Measurements from ENCODE around the gene TIMP1.

Gene TIMP1

GRCh38 chrX:47605024-47605423, 22.8 kb downstream of the TIMP1 start:
- DNase-seq (ENCODE audit: low read depth) = no peak

GRCh38 chrX:47607091-47607490, 24.9 kb downstream of the TIMP1 start:
- DNase-seq (ENCODE audit: low read depth) = no peak

GRCh38 chrX:47608130-47608810, 26.0 kb downstream of the TIMP1 start:
- DNase-seq (ENCODE audit: low read depth) = no peak

DNA sequence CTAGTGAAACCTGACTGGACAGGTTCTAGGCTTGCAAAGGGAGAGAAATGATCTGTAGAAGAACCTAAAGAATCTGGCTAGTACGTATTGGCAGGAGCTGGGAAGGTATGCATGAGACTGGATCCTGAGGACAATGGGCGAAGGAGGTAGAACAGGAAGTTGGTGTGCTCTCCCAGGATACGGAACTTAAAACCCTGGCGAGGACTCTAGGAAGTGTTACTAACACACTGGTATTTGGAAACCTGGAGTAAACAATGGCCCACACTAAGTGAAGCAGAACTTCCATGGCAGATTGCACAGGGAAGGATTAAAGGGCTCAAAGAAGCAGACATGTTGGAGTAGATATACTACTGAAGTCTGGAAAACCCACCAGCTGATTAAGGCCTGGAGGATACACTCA, 28.3 kb downstream of the TIMP1 start:
- no peak for DNase-seq (ENCODE audit: low read depth)

- no peak for DNase-seq (ENCODE audit: low read depth)
Observed at GRCh38 chrX:47611489-47611888, 29.3 kb downstream of the TIMP1 start.

- DNase-seq (ENCODE audit: low read depth) = no peak
Observed at GRCh38 chrX:47611926-47612325, 29.7 kb downstream of the TIMP1 start.

GRCh38 chrX:47612418-47612817, 30.2 kb downstream of the TIMP1 start:
- no peak for DNase-seq (ENCODE audit: low read depth)

- DNase-seq (ENCODE audit: low read depth) = no peak
Observed at GRCh38 chrX:47613082-47613481, 30.8 kb downstream of the TIMP1 start.

DNA sequence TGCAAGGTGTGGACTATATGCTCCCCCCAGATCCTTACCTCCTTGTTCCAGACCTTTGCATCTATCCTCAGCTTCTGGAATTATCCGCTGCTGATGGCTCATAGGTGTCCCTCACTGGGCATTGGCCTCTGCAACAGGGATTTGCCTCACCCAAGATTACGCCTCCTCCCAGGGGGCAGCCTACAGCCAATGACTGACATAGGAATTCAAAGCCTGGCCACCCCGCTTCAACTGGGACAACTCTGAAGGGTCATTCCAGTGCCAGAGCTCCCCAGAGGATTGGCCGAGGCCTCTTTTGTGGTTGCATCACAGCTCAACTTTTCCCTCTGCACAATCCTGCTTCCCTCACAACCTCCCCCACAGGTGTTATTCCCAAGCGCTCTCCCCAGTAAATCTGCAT, 32.4 kb downstream of the TIMP1 start:
- DNase-seq (ENCODE audit: low read depth) = no peak

GRCh38 chrX:47618923-47619485, 36.8 kb downstream of the TIMP1 start:
- no peak for DNase-seq (ENCODE audit: low read depth)

- DNase-seq (ENCODE audit: low read depth) = peak; percentile 40
Observed at GRCh38 chrX:47619486-47620302, 37.5 kb downstream of the TIMP1 start, which contains the start of gene SYN1. Gene SYN1, minus strand, starts transcription at chrX:47619857. Its CDS starts 129 bp downstream, at chrX:47619728.

- DNase-seq (ENCODE audit: low read depth) = no peak
Observed at GRCh38 chrX:47620303-47620685, 38.1 kb downstream of the TIMP1 start.

DNA sequence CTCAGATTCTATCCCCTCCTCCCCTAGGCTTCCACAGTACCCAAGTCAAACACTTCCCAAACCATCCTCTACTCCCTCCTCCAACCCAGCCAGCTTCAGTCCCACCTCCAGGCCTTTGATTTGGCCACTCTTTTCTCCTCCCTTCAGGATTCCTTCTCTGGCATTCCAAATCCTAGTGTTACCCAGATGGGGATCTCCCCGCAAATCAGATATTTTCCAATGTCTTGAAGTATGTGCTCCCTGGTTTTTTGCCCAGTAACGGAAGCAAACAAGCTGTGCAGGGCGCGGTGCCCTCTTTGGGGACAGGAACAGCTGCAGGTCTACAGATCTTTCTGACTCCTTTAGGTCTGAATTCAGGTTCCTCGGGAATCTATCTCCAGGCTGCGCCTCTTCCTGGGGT, 39.6 kb downstream of the TIMP1 start:
- DNase-seq (ENCODE audit: low read depth) = no peak

DNA sequence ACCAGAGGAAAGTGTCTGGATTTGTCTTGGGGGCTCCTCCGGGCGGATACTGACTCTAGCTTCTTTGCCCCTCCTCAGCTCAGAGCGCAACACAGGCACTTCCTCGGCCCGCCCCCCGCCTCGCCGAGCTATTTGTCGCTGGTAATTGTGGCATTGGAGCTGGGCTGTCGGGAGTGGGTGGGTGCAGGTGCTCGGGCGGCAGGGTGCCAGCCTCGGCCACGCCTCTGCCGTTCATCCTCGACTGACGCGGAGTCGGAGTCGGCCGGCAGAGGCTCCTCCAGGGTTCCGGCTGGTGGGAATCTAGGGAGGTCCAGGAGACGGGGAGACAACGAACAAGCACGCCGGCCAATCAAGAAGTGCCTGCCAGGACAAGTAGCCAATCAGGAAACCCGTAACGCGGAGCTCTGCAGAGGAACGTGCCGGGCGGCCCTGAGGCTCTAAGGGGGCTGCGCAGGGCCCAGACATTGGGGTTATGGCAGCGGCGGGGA, 41.3 kb downstream of the TIMP1 start:
- peak; percentile 45 for DNase-seq (ENCODE audit: low read depth)

- no peak for DNase-seq (ENCODE audit: low read depth)
Observed at GRCh38 chrX:47625365-47625764, 43.1 kb downstream of the TIMP1 start.

- DNase-seq (ENCODE audit: low read depth) = no peak
Observed at GRCh38 chrX:47628982-47629381, 46.7 kb downstream of the TIMP1 start.

DNA sequence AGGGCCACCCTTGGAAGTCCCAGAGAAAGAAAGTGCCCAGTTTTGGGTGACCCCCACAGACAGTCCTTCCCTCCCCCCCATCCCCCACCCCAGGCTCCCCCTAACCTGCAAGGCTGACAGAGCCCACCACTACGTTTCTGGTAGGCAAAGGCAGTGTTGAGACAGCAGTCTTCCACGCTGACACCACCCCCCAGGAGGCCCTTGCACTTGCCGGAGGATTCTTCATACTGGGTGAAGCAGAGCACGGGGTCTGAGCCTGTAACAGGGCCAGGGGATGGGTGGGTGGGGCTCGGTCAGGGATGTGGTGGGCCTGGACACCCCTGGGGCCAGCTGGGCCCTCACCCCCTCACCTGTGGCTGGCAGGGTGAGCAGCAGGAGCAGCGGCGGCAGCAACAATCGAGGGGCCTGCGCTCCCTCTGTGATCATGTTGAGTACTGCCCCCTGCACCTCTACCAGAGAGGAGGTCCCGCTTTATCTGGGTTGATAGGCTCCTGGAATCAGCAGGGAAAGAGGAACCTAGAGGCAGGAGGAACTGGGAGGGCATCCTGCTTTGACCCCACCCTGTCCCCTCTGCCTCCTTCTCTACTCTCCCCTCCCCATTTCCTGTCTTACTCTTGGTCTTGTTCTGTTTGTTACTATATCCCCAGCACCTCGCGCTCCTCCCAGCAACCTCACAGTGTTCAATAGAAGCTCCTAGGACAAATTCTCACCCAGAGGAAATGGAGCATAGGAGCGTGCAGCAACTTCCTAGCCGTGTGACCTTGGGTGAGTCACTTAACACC, 47.4 kb downstream of the TIMP1 start, which contains the start of gene CFP:
CFP (minus strand) TSS at position 512 of the 782 bp plus-strand sequence; CDS start at position 426, 86 bp downstream.
- DNase-seq (ENCODE audit: low read depth) = no peak

DNA sequence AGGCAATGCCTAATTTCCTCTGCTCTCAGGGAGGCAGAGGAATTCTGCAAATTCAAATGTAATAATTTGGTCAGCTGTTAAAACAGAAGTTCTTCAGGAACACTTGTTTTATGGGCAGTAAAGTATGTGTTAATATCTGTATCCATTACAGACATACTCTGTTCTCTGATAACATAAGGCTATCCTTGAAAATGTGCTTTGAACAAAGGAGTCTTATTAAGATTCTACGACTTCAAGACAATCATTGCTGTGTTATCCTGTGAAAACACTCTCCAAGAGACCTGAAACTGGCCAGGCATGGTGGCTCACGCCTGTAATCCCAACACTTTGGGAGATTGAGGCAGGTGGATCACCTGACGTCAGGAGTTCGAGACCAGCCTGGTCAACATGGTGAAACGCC, 49.4 kb downstream of the TIMP1 start:
- DNase-seq (ENCODE audit: low read depth) = no peak

DNA sequence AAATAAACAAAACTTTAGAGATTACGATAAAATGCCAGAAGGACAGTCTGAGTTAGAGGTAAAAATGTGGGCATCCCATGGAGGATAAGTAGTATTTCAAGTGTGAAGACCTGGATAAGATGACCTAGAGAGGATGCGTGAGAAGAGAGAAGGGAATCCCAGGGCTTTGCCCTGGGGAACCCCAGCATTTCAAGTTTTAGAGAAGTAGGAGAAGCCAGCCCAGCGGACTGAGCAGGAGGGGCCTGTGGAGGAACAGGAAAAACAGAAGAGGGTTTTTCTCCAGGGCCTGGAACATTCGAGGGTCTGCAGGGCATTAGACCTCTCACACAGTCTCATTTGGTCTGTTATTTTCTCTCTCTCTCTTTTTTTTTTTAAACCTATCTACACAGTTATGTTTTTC, 50.4 kb downstream of the TIMP1 start:
- DNase-seq (ENCODE audit: low read depth) = no peak

- DNase-seq (ENCODE audit: low read depth) = no peak
Observed at GRCh38 chrX:47633689-47634590, 51.7 kb downstream of the TIMP1 start.

Measured in fibroblast of the conjunctiva (primary cell).